ENCODE data around the gene ISLR. TPM values are rescaled to one million over a fixed set of nuclear protein-coding genes. Genes with fewer than 3 reads are reported as not detected.

Gene ISLR
- total and polyA plus RNA-seq, 2 experiments from 2014 or later: 27.8 to 36.4 TPM

GRCh38 chr15:74170875-74171578 is 2.5 kb upstream of the ISLR start:
- Histone ChIP-seq H3K36me3 (replicated peaks; ENCODE audit: insufficient read depth, low read depth) (no peaks in the 10 kb centered on the region), H3K4me1 (ENCODE audit: insufficient read depth) (peaks cover 32% of the 10 kb centered on the region), H3K9me2 (replicated peaks; ENCODE audit: insufficient read depth) (no peaks in the 10 kb centered on the region), H4K20me1 (ENCODE audit: insufficient read depth, poor library complexity, severe bottlenecking) (no peaks in the 10 kb centered on the region), H3K79me2 (no peaks in the 10 kb centered on the region), H3K4me2 (no peak overlapping the region), H3K27ac (no peak overlapping the region), H3K27me3 (no peaks in the 10 kb centered on the region), H3K4me3 (no peak overlapping the region), H3K9me3 (ENCODE audit: low read depth) (no peaks in the 10 kb centered on the region), H2AFZ (no peak overlapping the region)
- TF ChIP-seq EZH2 (IDR thresholded peaks at IDR 0.05; ENCODE audit: borderline replicate concordance) (no peak), EZH2phosphoT487 (IDR thresholded peaks at IDR 0.05; ENCODE audit: low read depth, severe bottlenecking, unreplicated experiment) (no peak), CTCF (IDR thresholded peaks at IDR 0.05; ENCODE audit: poor library complexity) (no peak)
- WGBS (ENCODE audit: low lambda C conversion rate, missing lambda C conversion rate): 87% methylated on average over 7 of the region's 7 CpGs
- no peak for DNase-seq (ENCODE audit: low spot score)

GRCh38 chr15:74171965-74172541 is 1.5 kb upstream of the ISLR start:
- no peak overlapping the region for H3K4me2 ChIP-seq
- H3K36me3 ChIP-seq (replicated peaks; ENCODE audit: insufficient read depth, low read depth): no peaks in the 10 kb centered on the region
- H3K27me3 ChIP-seq: no peaks in the 10 kb centered on the region
- peaks cover 35% of the 10 kb centered on the region for H3K4me1 ChIP-seq (ENCODE audit: insufficient read depth)
- whole genome bisulfite sequencing (ENCODE audit: low lambda C conversion rate, missing lambda C conversion rate): 80% methylated on average over 1 of the region's 1 CpG
- no peak overlapping the region for H3K4me3 ChIP-seq
- H3K79me2 ChIP-seq: no peaks in the 10 kb centered on the region
- no peaks in the 10 kb centered on the region for H4K20me1 ChIP-seq (ENCODE audit: insufficient read depth, poor library complexity, severe bottlenecking)
- H3K27ac ChIP-seq: peak overlapping the region; percentile 95
- no peaks in the 10 kb centered on the region for H3K9me2 ChIP-seq (replicated peaks; ENCODE audit: insufficient read depth)
- TF ChIP-seq EZH2phosphoT487 (IDR thresholded peaks at IDR 0.05; ENCODE audit: low read depth, severe bottlenecking, unreplicated experiment) (no peak), CTCF (IDR thresholded peaks at IDR 0.05; ENCODE audit: poor library complexity) (no peak), EZH2 (IDR thresholded peaks at IDR 0.05; ENCODE audit: borderline replicate concordance) (no peak)
- no peak for DNase-seq (ENCODE audit: low spot score)
- no peak overlapping the region for H2AFZ ChIP-seq
- H3K9me3 ChIP-seq (ENCODE audit: low read depth): no peaks in the 10 kb centered on the region

- H3K36me3 ChIP-seq (replicated peaks; ENCODE audit: insufficient read depth, low read depth): no peaks in the 10 kb centered on the region
Measured at GRCh38 chr15:74172701-74173379, 670 bp upstream of the ISLR start.

More at GRCh38 chr15:74172701-74173379, 670 bp upstream of the ISLR start:
- no peaks in the 10 kb centered on the region for H3K27me3 ChIP-seq
- H3K4me2 ChIP-seq: peak overlapping the region; percentile 70
- peaks cover 35% of the 10 kb centered on the region for H3K4me1 ChIP-seq (ENCODE audit: insufficient read depth)
- no peaks in the 10 kb centered on the region for H4K20me1 ChIP-seq (ENCODE audit: insufficient read depth, poor library complexity, severe bottlenecking)
- H3K79me2 ChIP-seq: no peaks in the 10 kb centered on the region
- no peak for TF ChIP-seq CTCF (IDR thresholded peaks at IDR 0.05; ENCODE audit: poor library complexity)
- TF ChIP-seq EZH2phosphoT487 (IDR thresholded peaks at IDR 0.05; ENCODE audit: low read depth, severe bottlenecking, unreplicated experiment): no peak
- TF ChIP-seq EZH2 (IDR thresholded peaks at IDR 0.05; ENCODE audit: borderline replicate concordance): no peak
- no peak overlapping the region for H2AFZ ChIP-seq
- peak; percentile 57 for DNase-seq (ENCODE audit: low spot score)
- 73% methylated on average over 11 of the region's 13 CpGs for WGBS (ENCODE audit: low lambda C conversion rate, missing lambda C conversion rate)
- H3K9me2 ChIP-seq (replicated peaks; ENCODE audit: insufficient read depth): no peaks in the 10 kb centered on the region
- H3K9me3 ChIP-seq (ENCODE audit: low read depth): no peaks in the 10 kb centered on the region
- peak overlapping the region; percentile 95 for H3K27ac ChIP-seq
- no peak overlapping the region for H3K4me3 ChIP-seq
